Transverse colon (tissue), 3 donors: Measurements from ENCODE around the gene SLC6A9.
A peak's percentile ranks its signal among the peaks of the same experiment; 100 is the strongest.

Source experiments
- CTCF ChIP-seq, 5 experiments: fragments of 200-600 bp in 3 of 5; fragments of 450-650 bp in 2 of 5; sonication (generic) in 3 of 5; IDR thresholded peaks; 1 replicate in 2 of 5; 2 replicates in 3 of 5; pipeline ENCODE4 v1.5.1; 2016 to 2017; ENCODE audit warnings: antibody characterized with exemption in 5 of 5, inconsistent platforms in 3 of 5, mild to moderate bottlenecking in 2 of 5, moderate library complexity in 1 of 5
- POLR2A ChIP-seq: fragments of 450-650 bp; IDR thresholded peaks from one replicate; pipeline ENCODE4 v1.6.1; 2016; ENCODE audit warnings: antibody characterized with exemption, mild to moderate bottlenecking, moderate library complexity

DNA sequence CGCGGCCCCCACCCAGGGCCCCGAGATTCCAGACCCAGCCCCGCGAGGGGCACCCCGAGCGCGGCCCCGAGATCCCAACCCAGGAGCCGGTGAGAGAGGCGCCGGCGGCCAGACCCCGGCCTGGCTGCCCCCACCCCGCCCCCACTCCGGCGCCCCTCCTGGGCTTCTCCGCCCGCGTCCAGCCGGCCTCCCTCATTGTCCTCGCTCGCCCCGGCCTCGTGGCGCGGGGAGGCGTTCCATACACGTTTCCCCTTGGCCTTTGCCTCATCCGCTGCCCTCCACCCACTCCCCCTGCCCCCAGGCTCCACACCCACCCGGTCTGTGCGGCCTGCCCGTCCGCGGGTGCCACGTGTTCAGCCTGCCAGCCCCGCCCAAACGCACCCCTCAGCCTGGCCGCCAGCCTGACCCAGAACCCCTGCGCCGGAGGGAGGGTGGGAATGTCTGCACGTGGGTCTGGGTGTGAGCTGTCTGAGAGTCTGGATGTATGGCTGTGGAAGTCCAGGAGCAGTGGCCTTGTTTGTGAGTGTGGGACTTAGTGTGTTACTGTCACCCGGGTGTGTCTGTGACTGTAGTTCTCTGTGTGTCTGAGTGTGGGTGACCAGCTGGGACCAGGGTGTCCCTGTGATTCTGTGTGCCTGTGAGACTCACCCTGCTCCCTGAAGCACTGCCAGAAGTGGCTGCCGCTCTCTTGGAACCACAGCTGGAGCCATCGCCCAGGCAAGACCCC is 51.6 kb downstream of the SLC6A9 start:
- no peak for TF ChIP-seq CTCF (IDR thresholded peaks at IDR 0.05)
- peak; percentile 13 for TF ChIP-seq POLR2A
